ENCODE results near the gene DHRS3.
A peak's percentile ranks its signal among the peaks of the same experiment; 100 is the strongest.
"Not testable (repeated sequence)": the region's sequence is repeated elsewhere in the genome, so short reads cannot be mapped to it uniquely, and the experiment has no call there.

Gene DHRS3

GRCh38 chr1:12549460-12550349, 68.3 kb downstream of the DHRS3 start:
- DNase-seq, result no peak

- DNase-seq, result no peak
These were observed 69.0 kb downstream of the DHRS3 start for GRCh38 chr1:12548973-12549459.

GRCh38 chr1:12548279-12548972, 69.6 kb downstream of the DHRS3 start:
- DNase-seq, result no peak

DNA sequence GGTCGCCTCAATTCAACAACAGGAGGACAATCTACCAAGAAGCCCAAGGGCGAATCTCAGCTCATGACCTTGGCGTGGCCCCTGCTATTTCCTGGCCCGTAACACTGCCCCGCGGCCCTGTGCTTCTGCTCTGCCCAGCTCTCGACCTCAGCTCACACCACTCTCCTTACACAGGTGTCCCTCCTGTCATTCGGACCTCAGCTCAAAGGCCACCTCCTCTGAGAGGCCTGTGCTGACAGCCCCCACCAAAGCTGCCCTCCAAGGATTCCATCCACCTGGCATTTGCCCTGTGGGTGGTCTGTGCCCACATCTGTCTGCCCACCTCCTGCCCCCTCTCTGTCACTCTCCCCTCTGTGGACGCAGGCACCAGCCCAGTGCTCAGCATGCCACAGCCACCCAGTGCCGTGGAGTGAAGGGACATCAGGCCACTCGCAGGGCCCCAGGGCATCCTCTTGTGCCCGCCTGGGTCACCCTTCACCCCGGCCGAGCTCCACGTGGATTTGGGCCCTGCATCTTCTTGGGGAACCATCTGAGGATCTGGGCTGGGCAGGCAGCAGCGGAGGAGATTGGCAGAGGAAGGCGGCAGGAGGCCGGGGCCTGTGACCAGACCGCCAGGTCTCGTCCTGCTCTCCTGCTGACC, 70.3 kb downstream of the DHRS3 start:
- DNase-seq, result no peak

- DNase-seq, result no peak
These were observed 71.0 kb downstream of the DHRS3 start for GRCh38 chr1:12546771-12547585.

GRCh38 chr1:12544992-12545391, 73.0 kb downstream of the DHRS3 start:
- DNase-seq, result no peak

- DNase-seq, result no peak
These were observed 73.7 kb downstream of the DHRS3 start for GRCh38 chr1:12544357-12544756.

DNA sequence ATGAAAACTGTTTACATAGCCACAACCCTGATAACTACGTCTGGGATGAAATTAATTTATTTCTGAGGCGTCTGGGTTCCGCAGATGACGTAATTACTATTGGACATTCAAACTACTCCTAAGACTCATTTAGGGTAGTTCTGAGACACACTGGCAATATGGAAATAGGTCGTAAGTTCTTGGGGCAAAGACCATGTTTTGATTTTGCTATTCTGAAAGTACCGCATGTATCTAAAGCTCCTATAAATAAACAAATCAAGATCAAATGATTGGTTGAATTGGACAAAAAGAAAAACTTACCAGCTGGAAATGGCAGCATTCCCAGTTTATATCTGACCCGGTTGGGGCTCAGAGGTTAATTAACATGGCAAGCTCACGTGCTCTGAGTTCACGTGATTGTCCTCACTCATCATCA, 74.3 kb downstream of the DHRS3 start:
- no peak for DNase-seq

DNA sequence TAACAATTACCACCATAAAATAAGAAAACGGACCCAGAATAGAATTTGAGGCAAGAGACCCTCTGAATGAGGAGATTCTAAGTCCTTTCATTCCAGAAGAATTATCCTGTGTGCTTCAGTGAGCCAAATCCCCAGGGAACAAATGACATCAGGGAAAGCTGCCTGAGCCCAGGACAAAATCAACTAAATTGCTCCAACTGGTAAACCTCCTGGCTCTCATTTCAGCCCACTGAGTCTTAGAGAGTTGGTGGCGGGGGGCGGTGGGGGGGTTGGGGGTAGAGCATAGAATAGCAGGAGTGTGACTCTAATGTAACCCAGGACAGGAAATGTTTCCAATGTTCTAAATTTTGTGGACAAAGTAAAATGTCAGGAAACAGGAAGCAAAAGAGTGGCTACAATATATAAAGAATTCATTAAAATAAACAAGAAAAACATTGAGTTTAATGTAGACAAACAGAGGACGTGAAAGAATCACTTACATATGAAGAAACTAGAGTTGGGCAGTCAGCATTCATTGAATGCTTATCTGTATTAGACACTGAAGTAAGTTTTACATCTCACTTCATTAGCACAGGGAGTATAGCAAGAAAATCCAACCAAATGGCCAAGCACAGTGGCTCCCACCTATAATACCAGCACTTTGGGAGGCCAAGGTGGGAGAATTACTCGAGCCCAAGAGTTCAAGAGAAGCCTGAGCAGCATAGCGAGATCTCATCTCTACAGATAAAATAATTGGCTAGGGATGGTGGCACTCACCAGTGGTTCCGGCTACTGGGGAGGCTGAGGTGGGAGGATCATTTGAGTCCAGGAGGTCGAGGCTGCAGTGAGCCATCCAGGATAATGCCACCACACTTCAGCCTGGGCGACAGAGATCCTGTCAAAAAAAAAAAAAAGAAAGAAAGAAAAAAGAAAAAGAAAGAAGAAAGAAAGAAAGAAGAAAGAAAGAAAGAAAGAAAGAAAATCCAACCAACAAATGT, 75.1 kb downstream of the DHRS3 start:
- DNase-seq, result no peak

DNA sequence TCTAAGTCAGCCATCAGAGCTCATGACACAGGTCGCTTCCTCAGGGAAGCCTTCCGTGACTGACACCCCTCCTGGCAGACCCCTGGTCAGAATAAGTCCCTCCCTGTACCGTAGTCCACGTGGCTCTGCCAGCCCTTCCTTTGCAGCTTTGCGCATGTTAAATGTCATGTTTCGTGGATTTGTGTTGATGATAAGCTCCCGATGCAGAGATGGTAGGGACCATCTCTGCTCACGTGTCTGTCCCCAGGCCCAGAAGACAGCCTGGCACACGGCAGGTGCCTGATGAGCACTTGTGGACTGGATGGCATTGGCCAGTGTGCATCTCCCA, 75.9 kb downstream of the DHRS3 start:
- no peak for DNase-seq

- no peak for DNase-seq
These were observed 76.5 kb downstream of the DHRS3 start for GRCh38 chr1:12541274-12542137.

DNA sequence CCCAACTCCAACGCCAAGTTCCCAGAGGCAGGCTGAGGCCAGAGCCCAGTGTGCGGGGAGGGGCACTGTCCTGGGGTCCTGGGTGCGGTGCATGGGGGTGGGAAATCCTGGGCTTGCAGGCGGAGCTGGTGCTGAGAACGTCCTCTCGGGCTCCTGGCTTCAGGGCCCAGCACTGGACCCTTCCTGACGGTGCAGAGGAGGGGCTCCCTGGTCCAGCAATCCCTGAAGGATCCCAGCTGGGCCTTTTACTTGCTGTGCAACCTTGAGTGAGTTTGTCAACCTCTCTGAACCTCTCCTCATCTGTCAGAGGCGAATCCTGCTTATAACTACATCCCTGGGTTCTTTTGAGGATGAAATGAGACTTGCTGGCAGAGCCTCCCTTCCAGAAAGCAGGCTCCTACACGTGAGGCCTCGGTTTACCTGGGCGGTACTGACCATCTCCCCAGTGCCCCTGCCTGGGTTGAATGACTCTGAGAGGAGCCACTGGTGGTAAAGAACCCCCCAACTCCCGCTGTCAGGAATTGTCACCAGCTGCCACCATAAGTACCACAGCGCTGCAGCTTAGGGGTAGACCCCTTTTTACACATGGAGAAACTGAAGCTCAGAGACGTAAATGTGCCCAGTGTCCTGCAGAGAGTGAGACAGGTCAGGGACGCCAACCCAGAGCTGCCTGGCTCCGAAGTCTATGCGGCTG, 77.3 kb downstream of the DHRS3 start:
- no peak for DNase-seq

GRCh38 chr1:12539705-12540579, 78.1 kb downstream of the DHRS3 start:
- no peak for DNase-seq

DNA sequence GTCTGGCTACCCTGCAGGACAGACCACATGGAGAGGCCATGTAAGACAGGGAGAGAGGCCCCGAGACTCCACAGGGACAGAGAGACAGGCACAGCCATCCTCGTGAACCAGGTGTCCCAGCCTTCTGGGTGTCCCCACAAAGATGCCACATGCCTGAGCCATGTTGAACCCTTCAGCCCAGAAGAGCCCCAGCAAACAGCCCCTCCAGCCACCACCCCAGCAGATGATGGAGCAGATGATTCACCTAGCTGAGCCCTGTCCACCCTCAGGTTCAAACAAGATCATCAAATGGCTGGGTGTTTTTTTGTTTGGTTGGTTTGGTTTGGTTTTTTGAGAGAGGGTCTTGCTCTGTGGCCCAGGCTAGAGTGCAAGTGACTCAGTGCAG, 78.7 kb downstream of the DHRS3 start:
- no peak for DNase-seq

GRCh38 chr1:12538536-12538935, 79.5 kb downstream of the DHRS3 start:
- not testable (repeated sequence) for DNase-seq

GRCh38 chr1:12537906-12538461, 80.0 kb downstream of the DHRS3 start:
- no peak for DNase-seq

DNA sequence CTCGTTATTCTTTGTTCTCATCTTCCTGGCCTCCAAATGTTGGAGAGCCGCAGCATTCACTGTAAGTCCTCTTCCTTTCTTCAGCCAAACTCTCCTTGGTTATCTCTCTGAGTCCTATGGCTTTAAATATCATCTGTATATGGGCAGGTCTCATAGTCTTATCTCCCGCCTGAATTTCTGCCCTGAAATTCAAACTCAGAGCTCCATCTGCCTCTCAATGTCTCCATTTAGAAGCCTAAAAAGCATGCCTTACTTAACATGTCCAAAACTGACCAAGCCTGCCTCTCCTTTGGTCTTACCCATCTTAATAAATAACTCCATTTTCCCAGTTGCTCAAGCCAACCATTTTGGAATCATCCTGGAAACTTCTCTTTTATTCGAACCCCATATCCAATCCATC, 80.7 kb downstream of the DHRS3 start:
- no peak for DNase-seq

DNA sequence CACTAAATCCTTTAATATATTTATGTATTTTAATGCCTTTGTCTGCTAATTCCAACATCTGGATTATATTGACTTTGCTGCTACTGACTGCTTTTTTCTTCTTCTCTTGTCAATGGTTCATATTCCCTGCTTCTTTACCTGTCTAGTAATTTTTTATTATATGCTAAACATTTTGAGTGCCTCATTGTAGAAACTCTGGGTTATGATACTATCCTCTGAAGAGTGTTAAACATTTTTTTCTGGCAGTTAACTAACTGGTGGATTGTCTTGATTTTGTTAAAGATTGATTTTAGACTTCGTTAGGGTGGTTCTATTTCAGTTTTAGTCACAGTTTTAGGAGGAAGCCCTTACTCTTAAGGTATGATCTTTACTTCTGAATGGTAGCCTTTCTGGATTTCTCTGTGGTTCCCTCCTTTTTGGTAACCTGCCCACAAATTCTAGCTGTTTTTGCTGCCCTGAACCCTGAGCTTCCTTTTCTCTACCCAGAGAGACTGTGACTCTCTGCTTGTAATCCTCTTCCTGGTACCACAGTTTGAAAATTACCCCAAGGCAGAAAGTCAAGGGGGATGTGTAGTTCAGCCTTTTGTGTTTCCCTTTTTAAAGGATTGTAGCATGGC, 81.9 kb downstream of the DHRS3 start:
- DNase-seq, result peak; percentile 35

All from activated CD4-positive, alpha-beta T cell treated with anti-CD3 and anti-CD28 coated beads, Interleukin-2, amount 50 U/mL, for 16 hours (primary cell).